Mesenchymal stem cell (in vitro differentiated cells and primary cell): ENCODE data around the gene NFATC1.

ENCODE experiments used
- DNase-seq: peaks from one replicate; pipeline ENCODE4 v3.0.0-alpha.2; 2013
- H2AFZ ChIP-seq: one replicate; pipeline ENCODE4 v1.6.1; 2013; ENCODE audit warnings: low read depth, mild to moderate bottlenecking, control low read depth, inconsistent platforms, low read length, moderate library complexity
- H2AK5ac ChIP-seq: 2 replicates; pipeline ENCODE4 v1.6.1; 2013; ENCODE audit warnings: low read length, moderate library complexity, mild to moderate bottlenecking, inconsistent platforms; ENCODE audit not compliant: severe bottlenecking
- H2BK120ac ChIP-seq: one replicate; pipeline ENCODE4 v1.6.1; 2013; ENCODE audit warnings: low read depth, mild to moderate bottlenecking, inconsistent platforms, low read length, moderate library complexity
- H2BK12ac ChIP-seq, 2 experiments: one replicate each; pipeline ENCODE4 v1.6.1; 2013; ENCODE audit warnings: inconsistent platforms in 2 of 2, low read length in 2 of 2, mild to moderate bottlenecking in 2 of 2, moderate library complexity in 2 of 2, control low read depth in 1 of 2
- H2BK15ac ChIP-seq: one replicate; pipeline ENCODE4 v1.6.1; 2013; ENCODE audit warnings: mild to moderate bottlenecking, low read depth, inconsistent platforms; ENCODE audit not compliant: poor library complexity, severe bottlenecking
- H2BK5ac ChIP-seq: 2 replicates; pipeline ENCODE4 v1.6.1; 2013; ENCODE audit warnings: low read depth, mild to moderate bottlenecking, low read length, control low read depth, inconsistent platforms; ENCODE audit not compliant: poor library complexity, severe bottlenecking
- H3K14ac ChIP-seq, 2 experiments: one replicate each; pipeline ENCODE4 v1.6.1; 2013; ENCODE audit warnings: inconsistent platforms in 2 of 2, low read length in 2 of 2, control low read depth in 1 of 2, mild to moderate bottlenecking in 1 of 2, moderate library complexity in 1 of 2
- H3K18ac ChIP-seq, 2 experiments: one replicate each; pipeline ENCODE4 v1.6.1; 2013; ENCODE audit warnings: inconsistent platforms in 2 of 2, low read length in 2 of 2, control low read depth in 1 of 2, low read depth in 1 of 2, mild to moderate bottlenecking in 1 of 2
- H3K23ac ChIP-seq, 2 experiments: one replicate each; pipeline ENCODE4 v1.6.1; 2013; ENCODE audit warnings: inconsistent platforms in 2 of 2, low read length in 2 of 2, mild to moderate bottlenecking in 2 of 2, moderate library complexity in 2 of 2, control low read depth in 1 of 2
- H3K27ac ChIP-seq: 2 replicates; pipeline ENCODE4 v1.5.1; 2013; ENCODE audit warnings: mild to moderate bottlenecking, moderate library complexity, low read length, control low read depth, inconsistent platforms; ENCODE audit not compliant: poor library complexity, severe bottlenecking
- H3K27me3 ChIP-seq, 2 experiments: 2 replicates each; pipeline versions ENCODE4 v1.6.1 to v1.7.0; 2013; ENCODE audit warnings: low read length in 2 of 2, mild to moderate bottlenecking in 2 of 2, moderate library complexity in 2 of 2, control low read depth in 1 of 2, inconsistent platforms in 1 of 2; ENCODE audit not compliant: control insufficient read depth in 1 of 2, insufficient read depth in 1 of 2
- H3K36me3 ChIP-seq, 2 experiments: 2 replicates each; pipeline versions ENCODE4 v1.6.1 to v1.7.0; 2013; ENCODE audit warnings: low read length in 2 of 2, control low read depth in 1 of 2, inconsistent platforms in 1 of 2, low read depth in 1 of 2, mild to moderate bottlenecking in 1 of 2; ENCODE audit not compliant: insufficient read depth in 2 of 2, control insufficient read depth in 1 of 2
- H3K4ac ChIP-seq, 2 experiments: one replicate each; pipeline ENCODE4 v1.6.1; 2013; ENCODE audit warnings: inconsistent platforms in 2 of 2, low read length in 2 of 2, mild to moderate bottlenecking in 2 of 2, moderate library complexity in 2 of 2, control low read depth in 1 of 2, low read depth in 1 of 2
- H3K4me1 ChIP-seq: 2 replicates; pipeline ENCODE4 v1.6.1; 2013; ENCODE audit warnings: low read depth, low read length, control low read depth; ENCODE audit not compliant: control insufficient read depth, insufficient read depth
- H3K4me2 ChIP-seq: 2 replicates; pipeline ENCODE4 v1.6.1; 2013; ENCODE audit warnings: low read length, mild to moderate bottlenecking, inconsistent platforms; ENCODE audit not compliant: poor library complexity, severe bottlenecking
- H3K4me3 ChIP-seq, 2 experiments: 2 replicates each; pipeline versions ENCODE4 v1.5.1 to v1.7.0; 2013; ENCODE audit warnings: low read length in 2 of 2, mild to moderate bottlenecking in 2 of 2, control low read depth in 1 of 2, low read depth in 1 of 2; ENCODE audit not compliant: insufficient read depth in 1 of 2
- H3K79me1 ChIP-seq: replicated peaks from 2 replicates; pipeline ENCODE4 v1.6.1; 2013; ENCODE audit warnings: mild to moderate bottlenecking, control low read depth, low read length, inconsistent platforms; ENCODE audit not compliant: poor library complexity, severe bottlenecking
- H3K9ac ChIP-seq: 2 replicates; pipeline ENCODE4 v1.7.0; 2013; ENCODE audit warnings: mild to moderate bottlenecking, low read length, moderate library complexity
- H3K9me3 ChIP-seq: 2 replicates; pipeline ENCODE4 v1.7.0; 2013; ENCODE audit warnings: mild to moderate bottlenecking, low read length; ENCODE audit not compliant: control insufficient read depth
- H4K8ac ChIP-seq: one replicate; pipeline ENCODE4 v1.6.1; 2013; ENCODE audit warnings: inconsistent platforms, mild to moderate bottlenecking, low read length, moderate library complexity
- H4K91ac ChIP-seq: one replicate; pipeline ENCODE4 v1.6.1; 2013; ENCODE audit warnings: mild to moderate bottlenecking, low read length, inconsistent platforms
- WGBS: methylation state at CpG from one replicate; pipeline ENCODE4 v1.1.7; 2013; ENCODE audit warnings: mixed read lengths; 5-methylcytosine and 5-hydroxymethylcytosine counted together

The NFATC1 gene

GRCh38 chr18:79405019-79405780 lies 9.5 kb downstream of the NFATC1 start:
- H2BK12ac ChIP-seq: no peak overlapping the region
- 90% methylated on average over 23 of the region's 23 CpGs for WGBS

GRCh38 chr18:79405781-79406575 lies 10.2 kb downstream of the NFATC1 start:
- Histone ChIP-seq H2AFZ (no peak overlapping the region), H3K9ac (no peak overlapping the region), H3K27ac (no peak overlapping the region), H3K4me2 (no peak overlapping the region), H2BK15ac (no peak overlapping the region), H4K91ac (no peak overlapping the region), H3K79me1 (peaks cover 9% of the 10 kb centered on the region), H3K9me3 (no peaks in the 10 kb centered on the region), H3K18ac (no peak overlapping the region), H3K14ac (no peak overlapping the region), H2BK120ac (no peak overlapping the region), H4K8ac (no peak overlapping the region), H3K4me3 (no peak overlapping the region), H3K4ac (no peak overlapping the region), H2BK5ac (no peak overlapping the region), H3K23ac (no peak overlapping the region), H3K36me3 (peaks cover 0 to 25% of the 10 kb centered on the region in 2 experiments), H3K27me3 (peaks cover 0 to 26% of the 10 kb centered on the region in 2 experiments), H2AK5ac (no peak overlapping the region), H2BK12ac (no peak overlapping the region), H3K4me1 (peaks cover 15% of the 10 kb centered on the region)
- no peak for DNase-seq
- 87% methylated on average over 27 of the region's 27 CpGs for WGBS

More at GRCh38 chr18:79405019-79405780, 9.5 kb downstream of the NFATC1 start:
- H3K4me1 ChIP-seq: peaks cover 17% of the 10 kb centered on the region
- H3K36me3 ChIP-seq: peaks cover 0 to 17% of the 10 kb centered on the region in 2 experiments
- no peaks in the 10 kb centered on the region for H3K9me3 ChIP-seq
- no peak overlapping the region for H3K23ac ChIP-seq
- H3K9ac ChIP-seq: no peak overlapping the region
- H3K4me2 ChIP-seq: no peak overlapping the region
- no peak overlapping the region for H2AK5ac ChIP-seq
- H4K8ac ChIP-seq: no peak overlapping the region
- H3K79me1 ChIP-seq: peaks cover 9% of the 10 kb centered on the region
- DNase-seq: no peak
- H4K91ac ChIP-seq: no peak overlapping the region
- peaks cover 0 to 26% of the 10 kb centered on the region in 2 experiments for H3K27me3 ChIP-seq
- H2AFZ ChIP-seq: no peak overlapping the region
- H3K14ac ChIP-seq: no peak overlapping the region
- no peak overlapping the region for H3K4ac ChIP-seq
- no peak overlapping the region for H2BK120ac ChIP-seq
- H2BK5ac ChIP-seq: no peak overlapping the region
- H3K4me3 ChIP-seq: no peak overlapping the region
- H3K18ac ChIP-seq: no peak overlapping the region
- H2BK15ac ChIP-seq: no peak overlapping the region
- H3K27ac ChIP-seq: no peak overlapping the region

GRCh38 chr18:79406708-79407107 lies 11.0 kb downstream of the NFATC1 start:
- no peak overlapping the region for H3K23ac ChIP-seq
- no peak overlapping the region for H4K91ac ChIP-seq
- H3K27me3 ChIP-seq: peaks cover 0 to 25% of the 10 kb centered on the region in 2 experiments
- peaks cover 0 to 25% of the 10 kb centered on the region in 2 experiments for H3K36me3 ChIP-seq
- H2AFZ ChIP-seq: no peak overlapping the region
- H2BK15ac ChIP-seq: no peak overlapping the region
- no peak overlapping the region for H3K14ac ChIP-seq
- no peak for DNase-seq
- H4K8ac ChIP-seq: no peak overlapping the region
- H3K4me3 ChIP-seq: no peak overlapping the region
- H2BK12ac ChIP-seq: no peak overlapping the region
- no peak overlapping the region for H2BK120ac ChIP-seq
- peaks cover 20% of the 10 kb centered on the region for H3K4me1 ChIP-seq
- no peaks in the 10 kb centered on the region for H3K9me3 ChIP-seq
- no peak overlapping the region for H2BK5ac ChIP-seq
- no peak overlapping the region for H2AK5ac ChIP-seq
- WGBS: 97% methylated on average over 30 of the region's 30 CpGs
- H3K4ac ChIP-seq: no peak overlapping the region
- no peak overlapping the region for H3K4me2 ChIP-seq
- no peak overlapping the region for H3K18ac ChIP-seq
- H3K9ac ChIP-seq: no peak overlapping the region
- H3K79me1 ChIP-seq: peaks cover 9% of the 10 kb centered on the region
- no peak overlapping the region for H3K27ac ChIP-seq

GRCh38 chr18:79409313-79409712 lies 13.6 kb downstream of the NFATC1 start:
- H3K18ac ChIP-seq: no peak overlapping the region
- peaks cover 13 to 17% of the 10 kb centered on the region in 2 experiments for H3K36me3 ChIP-seq
- no peak overlapping the region for H4K8ac ChIP-seq
- H3K27ac ChIP-seq: no peak overlapping the region
- no peak overlapping the region for H3K4me3 ChIP-seq
- H2BK5ac ChIP-seq: no peak overlapping the region
- no peak overlapping the region for H3K23ac ChIP-seq
- no peak overlapping the region for H3K9ac ChIP-seq
- H3K4me2 ChIP-seq: no peak overlapping the region
- H2BK15ac ChIP-seq: no peak overlapping the region
- no peaks in the 10 kb centered on the region for H3K9me3 ChIP-seq
- no peak overlapping the region for H2BK12ac ChIP-seq
- no peak overlapping the region for H3K4ac ChIP-seq
- 87% methylated on average over 3 of the region's 3 CpGs for WGBS
- H2BK120ac ChIP-seq: no peak overlapping the region
- H2AFZ ChIP-seq: no peak overlapping the region
- H4K91ac ChIP-seq: no peak overlapping the region
- H3K79me1 ChIP-seq: peaks cover 7% of the 10 kb centered on the region
- no peak for DNase-seq
- H3K27me3 ChIP-seq: peaks cover 0 to 23% of the 10 kb centered on the region in 2 experiments
- peaks cover 16% of the 10 kb centered on the region for H3K4me1 ChIP-seq
- H2AK5ac ChIP-seq: no peak overlapping the region
- H3K14ac ChIP-seq: no peak overlapping the region
